H9 (cell line): ENCODE results near the gene ZNF584. TPM values are rescaled to one million over a fixed set of nuclear protein-coding genes. Genes with fewer than 3 reads are reported as not detected.

Experiments
- DNase-seq: peaks from one replicate; pipeline ENCODE4 v3.0.0-alpha.2; 2017
- H2AFZ ChIP-seq: one replicate; pipeline ENCODE4 v1.6.1; 2013; ENCODE audit warnings: mild to moderate bottlenecking, low read length, control low read depth, moderate library complexity
- H2AK5ac ChIP-seq: 2 replicates; pipeline ENCODE4 v1.6.1; 2013; ENCODE audit warnings: low read length, control low read depth, mixed read lengths; ENCODE audit not compliant: insufficient read length
- H2BK120ac ChIP-seq: one replicate; pipeline ENCODE4 v1.6.1; 2013; ENCODE audit warnings: low read depth, mild to moderate bottlenecking, low read length, control low read depth, inconsistent platforms; ENCODE audit not compliant: poor library complexity, severe bottlenecking
- H2BK12ac ChIP-seq: 2 replicates; pipeline ENCODE4 v1.6.1; 2013; ENCODE audit warnings: low read length, control low read depth, mixed read lengths, low read depth; ENCODE audit not compliant: insufficient read length
- H2BK15ac ChIP-seq: 2 replicates; pipeline ENCODE4 v1.6.1; 2013; ENCODE audit warnings: low read depth, low read length, control low read depth
- H2BK20ac ChIP-seq: one replicate; pipeline ENCODE4 v1.6.1; 2013; ENCODE audit warnings: low read depth, mild to moderate bottlenecking, low read length, control low read depth, inconsistent platforms; ENCODE audit not compliant: poor library complexity, severe bottlenecking
- H2BK5ac ChIP-seq: 2 replicates; pipeline ENCODE4 v1.6.1; 2013; ENCODE audit warnings: low read length, control low read depth, mixed read lengths; ENCODE audit not compliant: insufficient read length
- H3K14ac ChIP-seq: 2 replicates; pipeline ENCODE4 v1.6.1; 2013; ENCODE audit warnings: low read length, control low read depth; ENCODE audit not compliant: insufficient read depth
- H3K18ac ChIP-seq: 2 replicates; pipeline ENCODE4 v1.6.1; 2013; ENCODE audit warnings: low read depth, mild to moderate bottlenecking, mixed read lengths, low read length, control low read depth; ENCODE audit not compliant: insufficient read length
- H3K23ac ChIP-seq: 2 replicates; pipeline ENCODE4 v1.6.1; 2013; ENCODE audit warnings: low read length, control low read depth, mixed read lengths, low read depth; ENCODE audit not compliant: insufficient read length
- H3K23me2 ChIP-seq: 2 replicates; pipeline ENCODE4 v1.6.1; 2013; ENCODE audit warnings: low read depth, mild to moderate bottlenecking, mixed read lengths, low read length, control low read depth; ENCODE audit not compliant: insufficient read length, poor library complexity, severe bottlenecking
- H3K27ac ChIP-seq: 2 replicates; pipeline ENCODE4 v1.5.1; 2013; ENCODE audit warnings: low read length, control low read depth, mixed read lengths, low read depth; ENCODE audit not compliant: insufficient read length
- H3K27me3 ChIP-seq: 2 replicates; pipeline ENCODE4 v1.6.1; 2013; ENCODE audit warnings: low read length, control low read depth, inconsistent platforms; ENCODE audit not compliant: insufficient read depth
- H3K4ac ChIP-seq: 2 replicates; pipeline ENCODE4 v1.6.1; 2013; ENCODE audit warnings: low read depth, mild to moderate bottlenecking, control low read depth, inconsistent platforms, low read length, moderate library complexity
- H3K4me1 ChIP-seq: 2 replicates; pipeline ENCODE4 v1.6.1; 2013; ENCODE audit warnings: low read length, control low read depth, inconsistent platforms; ENCODE audit not compliant: insufficient read depth
- H3K4me2 ChIP-seq: 2 replicates; pipeline ENCODE4 v1.6.1; 2013; ENCODE audit warnings: low read length, control low read depth, mixed read lengths; ENCODE audit not compliant: insufficient read length, insufficient read depth
- H3K56ac ChIP-seq: 2 replicates; pipeline ENCODE4 v1.6.1; 2013; ENCODE audit warnings: low read depth, mild to moderate bottlenecking, mixed read lengths, low read length, control low read depth; ENCODE audit not compliant: insufficient read length
- H3K79me1 ChIP-seq: 2 replicates; pipeline ENCODE4 v1.6.1; 2013; ENCODE audit warnings: low read depth, mild to moderate bottlenecking, moderate library complexity, low read length, control low read depth, inconsistent platforms; ENCODE audit not compliant: insufficient read depth, poor library complexity, severe bottlenecking
- H3K79me2 ChIP-seq: 2 replicates; pipeline ENCODE4 v1.6.1; 2013; ENCODE audit warnings: low read length, control low read depth, inconsistent platforms; ENCODE audit not compliant: insufficient read depth
- H3K9ac ChIP-seq: 2 replicates; pipeline ENCODE4 v1.6.1; 2013; ENCODE audit warnings: low read length, control low read depth, mixed read lengths; ENCODE audit not compliant: insufficient read length; ENCODE audit errors: extremely low read depth
- H3K9me3 ChIP-seq: one replicate; pipeline ENCODE4 v1.6.1; 2013; ENCODE audit warnings: low read depth, low read length, inconsistent platforms; ENCODE audit not compliant: control insufficient read depth
- H3T11ph ChIP-seq: one replicate; pipeline ENCODE4 v1.6.1; 2013; ENCODE audit warnings: mild to moderate bottlenecking, low read length, control low read depth, inconsistent platforms
- H4K20me1 ChIP-seq: one replicate; pipeline ENCODE4 v1.6.1; 2013; ENCODE audit not compliant: control insufficient read depth, insufficient read length, insufficient read depth
- H4K5ac ChIP-seq: 2 replicates; pipeline ENCODE4 v1.6.1; 2013; ENCODE audit warnings: low read depth, mild to moderate bottlenecking, mixed read lengths, low read length, control low read depth; ENCODE audit not compliant: insufficient read length
- H4K8ac ChIP-seq: replicated peaks from 2 replicates; pipeline ENCODE4 v1.6.1; 2013; ENCODE audit warnings: low read length, control low read depth, mixed read lengths, low read depth; ENCODE audit not compliant: insufficient read length
- H4K91ac ChIP-seq: 2 replicates; pipeline ENCODE4 v1.6.1; 2013; ENCODE audit warnings: low read depth, mild to moderate bottlenecking, moderate library complexity, mixed read lengths, low read length, control low read depth; ENCODE audit not compliant: insufficient read length
- H3K27ac Mint-ChIP-seq, 3 experiments: 2 replicates in 2 of 3; 3 replicates in 1 of 3; pipeline ENCODE4 v1.8.0; 2020 to 2021; ENCODE audit warnings: mixed read lengths in 3 of 3, mild to moderate bottlenecking in 1 of 3, moderate library complexity in 1 of 3
- H3K27me3 Mint-ChIP-seq: 2 replicates; pipeline ENCODE4 v1.8.0; 2021; ENCODE audit warnings: low read depth, mild to moderate bottlenecking, moderate library complexity, mixed read lengths
- H3K36me3 Mint-ChIP-seq, 3 experiments: 2 replicates in 2 of 3; 3 replicates in 1 of 3; pipeline ENCODE4 v1.8.0; 2020 to 2021; ENCODE audit warnings: low read depth in 3 of 3, mixed read lengths in 3 of 3; ENCODE audit not compliant: insufficient read depth in 1 of 3
- H3K4me1 Mint-ChIP-seq, 2 experiments: 2 replicates each; pipeline ENCODE4 v1.8.0; 2020; ENCODE audit warnings: mixed read lengths in 2 of 2
- H3K4me3 Mint-ChIP-seq, 2 experiments: 2 replicates in 1 of 2; 3 replicates in 1 of 2; pipeline ENCODE4 v1.8.0; 2020 to 2021; ENCODE audit warnings: mild to moderate bottlenecking in 2 of 2, mixed read lengths in 2 of 2, moderate library complexity in 1 of 2
- H3K9me3 Mint-ChIP-seq, 2 experiments: 2 replicates in 1 of 2; 3 replicates in 1 of 2; pipeline ENCODE4 v1.8.0; 2020; ENCODE audit warnings: mild to moderate bottlenecking in 2 of 2, mixed read lengths in 2 of 2, moderate library complexity in 1 of 2
- WGBS: extraction: QIAGEN DNeasy Blood & Tissue Kit; methylation state at CpG from one replicate; pipeline ENCODE4 v1.1.7; 2013; ENCODE audit warnings: missing lambda C conversion rate, low lambda C conversion rate, mixed read lengths; ENCODE audit not compliant: insufficient read length; ENCODE audit errors: extremely low coverage; 5-methylcytosine and 5-hydroxymethylcytosine counted together
- total RNA-seq: library from RNA; stranded (reverse); gene quantifications from 2 replicates; pipeline ENCODE4 v1.2.1, GENCODE V29; 2021
- TF ChIP-seq, protein P1 (sequence below): fragments of 200-600 bp; sonication (generic); conservative IDR thresholded peaks from 3 replicates; pipeline ENCODE4 v1.8.0; 2021; ENCODE audit warnings: antibody characterized with exemption, mild to moderate bottlenecking

Gene ZNF584
- total RNA-seq, 1 experiment from 2014 or later: 7.4 TPM

- Histone ChIP-seq H3K79me1 (no peaks in the 10 kb centered on the region), H3K56ac (no peak within 1 kb of the TSS), H4K20me1 (no peaks in the 10 kb centered on the region), H3K18ac (peak within 1 kb of the TSS; percentile 83), H3K27me3 (no peaks in the 10 kb centered on the region), H2AFZ (no peak within 1 kb of the TSS), H3K4me2 (peak within 1 kb of the TSS; percentile 62), H2BK5ac (no peak within 1 kb of the TSS), H3K27ac (peak within 1 kb of the TSS; percentile 43), H3K79me2 (no peaks in the 10 kb centered on the region), H2BK12ac (no peak within 1 kb of the TSS), H2AK5ac (no peak within 1 kb of the TSS), H2BK20ac (no peak within 1 kb of the TSS), H3K4me1 (no peaks in the 10 kb centered on the region), H2BK120ac (no peak within 1 kb of the TSS), H3K9ac (peak within 1 kb of the TSS; percentile 94), H3K4ac (no peak within 1 kb of the TSS), H4K5ac (peak within 1 kb of the TSS; percentile 30), H2BK15ac (no peak within 1 kb of the TSS), H3K9me3 (no peaks in the 10 kb centered on the region), H3K23me2 (peaks cover 5% of the 10 kb centered on the region), H3T11ph (no peak within 1 kb of the TSS), H3K14ac (peak within 1 kb of the TSS; percentile 92), H4K8ac (no peak within 1 kb of the TSS), H4K91ac (no peak within 1 kb of the TSS), H3K23ac (no peak within 1 kb of the TSS)
- Mint-ChIP-seq H3K4me3 (peak within 1 kb of the TSS; percentile 91 to 98), H3K36me3 (peaks cover 0 to 2% (median 0%) of the 10 kb centered on the region in 3 experiments; a peak in 1 of 7 replicates), H3K27me3 (no peaks in the 10 kb centered on the region), H3K9me3 (no peaks in the 10 kb centered on the region), H3K27ac (peak within 1 kb of the TSS; percentile 97 to 99 (median 98)), H3K4me1 (peaks cover 0 to 8% of the 10 kb centered on the region in 2 experiments; a peak in 3 of 4 replicates)
- DNase-seq: peak; percentile 98
- WGBS: no CpG with 5 or more reads among the region's 74 CpGs
- TF ChIP-seq, protein P1, sequence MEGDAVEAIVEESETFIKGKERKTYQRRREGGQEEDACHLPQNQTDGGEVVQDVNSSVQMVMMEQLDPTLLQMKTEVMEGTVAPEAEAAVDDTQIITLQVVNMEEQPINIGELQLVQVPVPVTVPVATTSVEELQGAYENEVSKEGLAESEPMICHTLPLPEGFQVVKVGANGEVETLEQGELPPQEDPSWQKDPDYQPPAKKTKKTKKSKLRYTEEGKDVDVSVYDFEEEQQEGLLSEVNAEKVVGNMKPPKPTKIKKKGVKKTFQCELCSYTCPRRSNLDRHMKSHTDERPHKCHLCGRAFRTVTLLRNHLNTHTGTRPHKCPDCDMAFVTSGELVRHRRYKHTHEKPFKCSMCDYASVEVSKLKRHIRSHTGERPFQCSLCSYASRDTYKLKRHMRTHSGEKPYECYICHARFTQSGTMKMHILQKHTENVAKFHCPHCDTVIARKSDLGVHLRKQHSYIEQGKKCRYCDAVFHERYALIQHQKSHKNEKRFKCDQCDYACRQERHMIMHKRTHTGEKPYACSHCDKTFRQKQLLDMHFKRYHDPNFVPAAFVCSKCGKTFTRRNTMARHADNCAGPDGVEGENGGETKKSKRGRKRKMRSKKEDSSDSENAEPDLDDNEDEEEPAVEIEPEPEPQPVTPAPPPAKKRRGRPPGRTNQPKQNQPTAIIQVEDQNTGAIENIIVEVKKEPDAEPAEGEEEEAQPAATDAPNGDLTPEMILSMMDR: no peak; the same call in 2 of the 3 replicates
Observed at GRCh38 chr19:58362272-58362994, 46.0 kb upstream of the ZNF584 start, which contains the start of gene ZNF497. ZNF497 (minus strand) TSS chr19:58362751; CDS start chr19:58357635, 5,116 bp downstream.
